ENCODE results near the gene JAM3. TPM values are rescaled to one million over a fixed set of nuclear protein-coding genes. Genes with fewer than 3 reads are reported as not detected.

Gene JAM3
- total RNA-seq, 1 experiment from 2014 or later: 36.5 TPM

- H4K5ac ChIP-seq (ENCODE audit: insufficient read length, low read depth, low read length): no peak overlapping the region
- no peaks in the 10 kb centered on the region for H3K23me2 ChIP-seq (ENCODE audit: insufficient read length, low read depth, low read length, poor library complexity, severe bottlenecking)
- no peak overlapping the region for H2BK20ac ChIP-seq (ENCODE audit: low read depth, low read length, poor library complexity, severe bottlenecking)
- peaks cover 3% of the 10 kb centered on the region; the same call in 1 of the 2 replicates for H3K79me2 ChIP-seq (ENCODE audit: insufficient read depth, low read length)
- H2AFZ ChIP-seq (ENCODE audit: low read length): no peak overlapping the region
- H2BK120ac ChIP-seq (ENCODE audit: low read depth, low read length, poor library complexity, severe bottlenecking): no peak overlapping the region
- Mint-ChIP-seq H3K27me3 (ENCODE audit: low read depth) (peaks cover 13% of the 10 kb centered on the region), H3K4me1 (peaks cover 14 to 27% of the 10 kb centered on the region in 2 experiments), H3K4me3 (no peak overlapping the region), H3K9me3 (peaks cover 0 to 3% of the 10 kb centered on the region in 2 experiments; a peak in 1 of 5 replicates), H3K27ac (no peak overlapping the region), H3K36me3 (ENCODE audit: insufficient read depth in 1 of 3, low read depth in 3 of 3) (peaks cover 0 to 2% (median 0%) of the 10 kb centered on the region in 3 experiments; a peak in 1 of 7 replicates)
- no peaks in the 10 kb centered on the region for H4K20me1 ChIP-seq (ENCODE audit: control insufficient read depth, insufficient read depth, insufficient read length)
- no peak overlapping the region for H3K9ac ChIP-seq (ENCODE audit: extremely low read depth, insufficient read length, low read length)
- H3K23ac ChIP-seq (ENCODE audit: insufficient read length, low read depth, low read length): no peak overlapping the region
- no peak overlapping the region for H3K18ac ChIP-seq (ENCODE audit: insufficient read length, low read depth, low read length)
- H4K8ac ChIP-seq (replicated peaks; ENCODE audit: insufficient read length, low read depth, low read length): no peak overlapping the region
- no peaks in the 10 kb centered on the region for H3K9me3 ChIP-seq (ENCODE audit: control insufficient read depth, low read depth, low read length)
- no peak overlapping the region for H2BK15ac ChIP-seq (ENCODE audit: low read depth, low read length)
- H3K79me1 ChIP-seq (ENCODE audit: insufficient read depth, low read depth, low read length, poor library complexity, severe bottlenecking): peaks cover 2% of the 10 kb centered on the region
- H2BK5ac ChIP-seq (ENCODE audit: insufficient read length, low read length): no peak overlapping the region
- H3K4me1 ChIP-seq (ENCODE audit: insufficient read depth, low read length): no peaks in the 10 kb centered on the region; the same call in 1 of the 2 replicates
- TF ChIP-seq CTCF (conservative IDR thresholded peaks at IDR 0.05): no peak
- H3K27me3 ChIP-seq (ENCODE audit: insufficient read depth, low read length): no peaks in the 10 kb centered on the region; the same call in 1 of the 2 replicates
- H2AK5ac ChIP-seq (ENCODE audit: insufficient read length, low read length): no peak overlapping the region
- H3K14ac ChIP-seq (ENCODE audit: insufficient read depth, low read length): no peak overlapping the region
- no peak overlapping the region for H4K91ac ChIP-seq (ENCODE audit: insufficient read length, low read depth, low read length)
- H3K4me2 ChIP-seq (ENCODE audit: insufficient read depth, insufficient read length, low read length): no peak overlapping the region
- no peak overlapping the region for H3K4ac ChIP-seq (ENCODE audit: low read depth, low read length)
- H3K27ac ChIP-seq (ENCODE audit: insufficient read length, low read depth, low read length): no peak overlapping the region
- no CpG with 5 or more reads among the region's 4 CpGs for WGBS (ENCODE audit: extremely low coverage, insufficient read length, low lambda C conversion rate)
- H3K56ac ChIP-seq (ENCODE audit: insufficient read length, low read depth, low read length): no peak overlapping the region
- no peak overlapping the region for H2BK12ac ChIP-seq (ENCODE audit: insufficient read length, low read depth, low read length)
- no peak for DNase-seq
- no peak overlapping the region for H3T11ph ChIP-seq (ENCODE audit: low read length)
Measured at GRCh38 chr11:134072844-134073243, 4.0 kb downstream of the JAM3 start.

Measured in H9 (cell line).